ENCODE results near the gene TLR2. TPM values are rescaled to one million over a fixed set of nuclear protein-coding genes. Genes with fewer than 3 reads are reported as not detected.

Gene TLR2
- total RNA-seq, 1 experiment from 2014 or later: 7.1 TPM

DNA sequence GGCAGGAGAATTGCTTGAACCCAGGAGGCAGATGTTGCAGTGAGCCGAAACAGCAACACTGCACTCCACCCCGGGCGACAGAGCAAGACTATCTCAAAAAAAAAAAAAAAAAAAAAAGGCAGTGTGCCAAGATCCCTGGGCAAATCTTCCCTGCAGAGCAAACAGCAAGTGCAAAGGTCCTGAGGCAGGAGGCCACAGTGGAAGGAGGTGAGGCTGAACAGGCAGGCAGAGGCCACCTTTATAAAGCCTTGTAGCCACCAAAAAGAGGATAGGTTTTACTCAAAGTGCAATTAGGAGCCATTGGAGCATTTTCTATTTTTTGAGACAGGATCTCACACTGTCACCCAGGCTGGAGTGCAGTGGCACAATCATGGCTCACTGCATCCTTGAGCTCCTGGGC is 45.1 kb upstream of the TLR2 start:
- Histone ChIP-seq H3K27ac (ENCODE audit: low read length) (no peak overlapping the region), H3K36me3 (ENCODE audit: low read depth, low read length) (no peaks in the 10 kb centered on the region), H3K4me3 (ENCODE audit: low read length) (no peak overlapping the region), H3K27me3 (ENCODE audit: low read length) (no peaks in the 10 kb centered on the region), H3K9me3 (ENCODE audit: low read length) (no peaks in the 10 kb centered on the region), H3K4me2 (ENCODE audit: low read length) (no peak overlapping the region), H3K9me2 (replicated peaks; ENCODE audit: low read length) (no peaks in the 10 kb centered on the region), H3F3A (ENCODE audit: low read length, unreplicated experiment) (no peaks in the 10 kb centered on the region), H2AFZ (ENCODE audit: low read length) (no peak overlapping the region), H3K79me2 (ENCODE audit: low read length) (no peaks in the 10 kb centered on the region), H3K9ac (ENCODE audit: low read length) (no peak overlapping the region), H3K4me1 (ENCODE audit: insufficient read depth, low read length) (no peaks in the 10 kb centered on the region), H4K20me1 (ENCODE audit: low read length) (no peaks in the 10 kb centered on the region)
- ChIA-PET CTCF (no interaction called here), POLR2A (ENCODE audit: unreplicated experiment) (no interaction called here)
- no peak for ATAC-seq
- no TSS peak for BruUV-seq (replicated peaks)
- DNase-seq: no peak
- TF ChIP-seq EZH2 (IDR thresholded peaks at IDR 0.05; ENCODE audit: low read length, unreplicated experiment) (no peak), EZH2phosphoT487 (IDR thresholded peaks at IDR 0.05; ENCODE audit: borderline replicate concordance, low read length) (no peak), CTCF (conservative IDR thresholded peaks at IDR 0.05; ENCODE audit: low read depth, low read length) (no peak)
- intact Hi-C loops (cut with micrococcal nuclease): no loop called here

DNA sequence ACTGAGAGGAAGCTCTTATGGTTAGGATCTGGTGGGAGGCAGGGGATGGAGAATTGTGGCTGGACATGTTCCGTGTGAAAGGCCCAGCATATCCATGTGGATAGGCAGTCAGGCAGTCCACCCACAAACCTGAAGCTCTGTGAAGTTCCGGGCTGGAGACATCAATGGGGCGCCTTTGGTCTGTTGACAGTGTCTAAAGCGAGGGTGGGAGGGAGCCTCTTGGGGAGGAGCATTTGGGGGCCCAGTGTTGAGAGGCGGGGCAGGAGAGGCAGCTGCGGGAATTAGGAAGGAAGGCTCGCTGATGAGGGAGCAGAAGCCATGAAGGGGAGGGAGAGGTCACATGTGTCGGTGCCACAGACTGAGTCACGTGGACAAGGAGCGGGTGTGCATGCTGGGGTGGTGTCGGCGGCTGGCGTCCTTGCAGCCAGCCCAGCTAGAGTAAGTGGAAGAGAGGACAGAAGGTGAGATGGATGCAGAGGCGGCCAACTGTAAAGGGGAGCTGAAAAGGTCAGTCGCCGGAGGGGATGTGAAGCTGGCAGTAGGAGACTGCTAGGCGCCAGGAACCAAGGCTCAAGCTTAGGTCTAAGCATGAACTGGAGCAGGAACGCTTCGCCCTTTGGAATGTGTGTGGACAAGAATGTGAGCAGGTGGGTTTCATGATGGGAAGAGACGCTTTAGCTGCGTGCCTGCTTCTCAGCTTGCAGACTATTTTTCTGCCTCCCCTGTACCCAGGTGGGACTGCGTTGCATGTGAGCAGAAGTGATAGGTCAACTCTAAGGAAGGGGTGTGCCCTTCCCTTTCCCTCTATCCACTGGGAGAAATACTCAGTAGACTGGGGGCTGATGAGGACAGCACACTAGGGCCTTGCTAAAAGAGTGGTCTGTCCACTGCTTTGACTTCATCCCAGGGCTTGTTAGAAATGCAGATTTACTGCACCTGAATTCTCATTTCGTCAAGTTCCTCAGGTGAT is 44.0 kb upstream of the TLR2 start:
- ATAC-seq (no peak), DNase-seq (no peak)
- BruUV-seq (replicated peaks): no TSS peak
- no peak overlapping the region for H3K9ac ChIP-seq (ENCODE audit: low read length)
- no peak overlapping the region for H3K27ac ChIP-seq (ENCODE audit: low read length)
- H3K9me3 ChIP-seq (ENCODE audit: low read length): no peaks in the 10 kb centered on the region
- no peaks in the 10 kb centered on the region for H4K20me1 ChIP-seq (ENCODE audit: low read length)
- no peaks in the 10 kb centered on the region for H3K79me2 ChIP-seq (ENCODE audit: low read length)
- no peaks in the 10 kb centered on the region for H3K4me1 ChIP-seq (ENCODE audit: insufficient read depth, low read length)
- no peaks in the 10 kb centered on the region for H3K27me3 ChIP-seq (ENCODE audit: low read length)
- no peaks in the 10 kb centered on the region for H3K9me2 ChIP-seq (replicated peaks; ENCODE audit: low read length)
- no peak overlapping the region for H3K4me2 ChIP-seq (ENCODE audit: low read length)
- H2AFZ ChIP-seq (ENCODE audit: low read length): no peak overlapping the region
- no peaks in the 10 kb centered on the region for H3F3A ChIP-seq (ENCODE audit: low read length, unreplicated experiment)
- no peak overlapping the region for H3K4me3 ChIP-seq (ENCODE audit: low read length)
- intact Hi-C loops (cut with micrococcal nuclease): loop anchor here (5.0 kb wide), 3 partner anchors 43 to 293 kb away; no protein-coding TSS in a partner anchor
- POLR2A ChIA-PET (ENCODE audit: unreplicated experiment): no interaction called here
- TF ChIP-seq EZH2 (IDR thresholded peaks at IDR 0.05; ENCODE audit: low read length, unreplicated experiment): no peak
- TF ChIP-seq EZH2phosphoT487 (IDR thresholded peaks at IDR 0.05; ENCODE audit: borderline replicate concordance, low read length): no peak
- TF ChIP-seq CTCF (conservative IDR thresholded peaks at IDR 0.05; ENCODE audit: low read depth, low read length): no peak
- CTCF ChIA-PET: no interaction called here
- H3K36me3 ChIP-seq (ENCODE audit: low read depth, low read length): no peaks in the 10 kb centered on the region

DNA sequence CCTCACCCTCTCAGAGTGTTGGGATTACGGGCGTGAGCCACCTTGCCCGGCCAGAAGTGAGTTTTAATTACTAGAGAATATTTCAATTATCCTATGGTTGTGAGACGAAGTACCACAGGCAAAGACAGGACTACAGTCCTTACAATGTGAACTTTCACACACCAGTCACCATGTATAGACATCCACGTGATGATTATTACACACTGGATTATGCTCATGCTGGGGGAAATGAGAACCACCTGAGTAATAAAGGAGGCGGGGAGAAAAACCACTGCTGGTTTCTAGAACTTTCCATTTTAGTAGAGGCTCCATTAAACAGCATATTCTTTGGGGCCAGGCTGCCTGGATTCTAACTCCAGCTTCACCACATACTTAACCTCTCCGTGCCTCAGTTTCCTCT is 42.5 kb upstream of the TLR2 start:
- Histone ChIP-seq H3K4me1 (ENCODE audit: insufficient read depth, low read length) (no peaks in the 10 kb centered on the region), H2AFZ (ENCODE audit: low read length) (no peak overlapping the region), H3K9me2 (replicated peaks; ENCODE audit: low read length) (no peaks in the 10 kb centered on the region), H3K79me2 (ENCODE audit: low read length) (no peaks in the 10 kb centered on the region), H3K27me3 (ENCODE audit: low read length) (no peaks in the 10 kb centered on the region), H3K9me3 (ENCODE audit: low read length) (no peaks in the 10 kb centered on the region), H4K20me1 (ENCODE audit: low read length) (no peaks in the 10 kb centered on the region), H3K4me2 (ENCODE audit: low read length) (no peak overlapping the region), H3K9ac (ENCODE audit: low read length) (no peak overlapping the region), H3F3A (ENCODE audit: low read length, unreplicated experiment) (no peaks in the 10 kb centered on the region), H3K36me3 (ENCODE audit: low read depth, low read length) (no peaks in the 10 kb centered on the region), H3K4me3 (ENCODE audit: low read length) (no peak overlapping the region), H3K27ac (ENCODE audit: low read length) (no peak overlapping the region)
- intact Hi-C loops (cut with micrococcal nuclease): loop anchor here (5.0 kb wide), 3 partner anchors 44 to 294 kb away; no protein-coding TSS in a partner anchor
- no TSS peak for BruUV-seq (replicated peaks)
- ATAC-seq (peak; percentile 31; the same call in 1 of the 2 replicates), DNase-seq (peak; percentile 16)
- POLR2A ChIA-PET (ENCODE audit: unreplicated experiment): no interaction called here
- CTCF ChIA-PET: no interaction called here
- no peak for TF ChIP-seq EZH2 (IDR thresholded peaks at IDR 0.05; ENCODE audit: low read length, unreplicated experiment)
- TF ChIP-seq EZH2phosphoT487 (IDR thresholded peaks at IDR 0.05; ENCODE audit: borderline replicate concordance, low read length): no peak
- no peak for TF ChIP-seq CTCF (conservative IDR thresholded peaks at IDR 0.05; ENCODE audit: low read depth, low read length)
